MCF 10A (cell line): ENCODE results near the gene CCDC40. TPM values are rescaled to one million over a fixed set of nuclear protein-coding genes. Genes with fewer than 3 reads are reported as not detected.

ENCODE experiments used
- BruUV-seq: library from RNA; stranded (reverse); fragments of 400-500 nt; replicated peaks from 2 replicates; lab custom pipeline; 2021; lab: Mats Ljungman, UMichigan
- CTCF ChIA-PET: fragments of 300-600 bp; sonication (Branson Sonifier 250); formaldehyde crosslinking; extraction: SDS; loops from one replicate; lab custom pipeline; 2021; ENCODE audit warnings: antibody characterized with exemption, inconsistent platforms; lab: Yijun Ruan, JAX
- POLR2A ChIA-PET: fragments of 300-600, 350-650 bp; sonication (Branson Sonifier 250); formaldehyde crosslinking; extraction: SDS; loops from one replicate; lab custom pipeline; 2020; ENCODE audit warnings: antibody characterized with exemption, inconsistent platforms; lab: Yijun Ruan, JAX
- DNase-seq: peaks from one replicate; pipeline ENCODE4 v3.0.0-alpha.2; 2018; ENCODE audit not compliant: unreplicated experiment
- H3K27ac Mint-ChIP-seq: one replicate; pipeline ENCODE4 v1.8.0; 2022; ENCODE audit warnings: mild to moderate bottlenecking, low read depth, mixed read lengths; ENCODE audit not compliant: unreplicated experiment
- H3K27me3 Mint-ChIP-seq: one replicate; pipeline ENCODE4 v1.8.0; 2022; ENCODE audit warnings: mixed read lengths; ENCODE audit not compliant: insufficient read depth, unreplicated experiment
- H3K36me3 Mint-ChIP-seq: one replicate; pipeline ENCODE4 v1.8.0; 2022; ENCODE audit warnings: mild to moderate bottlenecking, moderate library complexity, mixed read lengths; ENCODE audit not compliant: insufficient read depth, unreplicated experiment
- H3K4me1 Mint-ChIP-seq: one replicate; pipeline ENCODE4 v1.8.0; 2022; ENCODE audit warnings: mixed read lengths; ENCODE audit not compliant: insufficient read depth, unreplicated experiment
- H3K4me3 Mint-ChIP-seq: one replicate; pipeline ENCODE4 v1.8.0; 2022; ENCODE audit warnings: mild to moderate bottlenecking, moderate library complexity, mixed read lengths; ENCODE audit not compliant: unreplicated experiment
- H3K9me3 Mint-ChIP-seq: one replicate; pipeline ENCODE4 v1.8.0; 2022; ENCODE audit warnings: mixed read lengths; ENCODE audit not compliant: unreplicated experiment
- intact Hi-C: fragments of 100-400 bp; cut with micrococcal nuclease; formaldehyde crosslinking; loops from 2 replicates; pipeline ENCODE4 v1.14.1; 2022
- total RNA-seq: library from RNA; stranded (reverse); gene quantifications from 2 replicates; pipeline ENCODE4 v1.2.3, GENCODE V29; 2022
- TF ChIP-seq, protein P1 (sequence below): fragments of 200-600 bp; IDR thresholded peaks from one replicate; pipeline ENCODE4 v1.8.0; 2022; ENCODE audit warnings: antibody characterized with exemption, mild to moderate bottlenecking; ENCODE audit not compliant: unreplicated experiment

The CCDC40 gene
- total RNA-seq, 1 experiment from 2014 or later = 4.1 TPM

DNA sequence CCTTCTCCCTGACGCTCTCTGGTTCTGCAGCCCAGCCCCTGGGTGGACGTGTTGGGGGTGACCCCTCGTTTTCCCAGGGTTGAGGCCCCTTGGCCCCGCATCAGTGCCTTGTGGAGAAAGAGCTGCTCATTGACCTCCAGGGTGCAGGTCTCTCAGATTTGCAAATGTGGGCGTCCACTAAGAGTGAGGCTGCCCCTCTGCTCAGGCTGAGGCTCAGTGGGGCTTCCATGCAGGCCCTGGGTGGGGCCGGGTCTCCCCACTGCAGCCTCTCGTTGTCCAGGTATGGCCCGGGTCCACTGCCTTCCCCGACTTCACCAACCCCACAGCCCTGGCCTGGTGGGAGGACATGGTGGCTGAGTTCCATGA lies 74.0 kb downstream of the CCDC40 start:
- ChIA-PET CTCF (interaction anchor here (1.2 to 2.0 kb wide), 2 partner anchors 9 to 27 kb away, joined by 4 to 6 read pairs; partner anchors contain the start of gene GAA), POLR2A (interaction anchor here (0.6 to 1.2 kb wide), 5 partner anchors 9 to 38 kb away, joined by 3 to 18 read pairs (median 5); partner anchors contain the start of gene GAA)
- H3K27ac Mint-ChIP-seq = no peak overlapping the region

DNA sequence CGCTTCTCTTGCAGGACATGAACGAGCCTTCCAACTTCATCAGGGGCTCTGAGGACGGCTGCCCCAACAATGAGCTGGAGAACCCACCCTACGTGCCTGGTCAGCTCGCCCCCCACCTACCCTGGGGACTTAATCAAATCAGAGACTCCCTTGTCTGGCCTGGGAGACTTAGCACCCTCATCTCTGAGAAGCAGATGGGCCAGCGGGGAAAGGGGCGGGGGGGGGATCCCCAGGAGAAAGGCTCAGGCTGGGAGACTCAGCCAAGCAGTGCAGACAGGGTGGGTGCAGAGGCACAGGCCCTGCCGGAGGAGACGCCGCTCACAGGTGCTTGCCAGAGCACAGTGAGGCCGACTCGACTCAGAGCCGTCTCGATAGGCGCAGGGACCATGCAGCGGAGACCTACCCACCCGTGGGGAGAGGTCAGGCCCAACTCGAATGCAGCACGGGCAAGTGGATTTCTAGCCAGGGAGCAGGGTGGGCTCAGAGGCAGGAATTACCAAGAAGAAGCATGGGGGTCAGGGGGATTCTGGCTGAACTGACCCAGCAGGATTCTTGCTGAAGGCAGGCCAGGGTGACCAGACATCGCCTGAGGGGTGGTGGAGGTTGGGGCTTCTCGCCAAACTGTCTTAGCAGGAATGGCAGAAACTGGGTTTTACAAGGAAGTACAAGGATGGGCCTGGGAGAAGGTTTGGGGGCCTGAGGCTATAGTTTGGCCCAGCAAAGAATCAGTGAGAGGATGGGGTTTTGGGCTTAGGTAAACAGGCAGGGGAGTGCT lies 74.7 kb downstream of the CCDC40 start:
- TF ChIP-seq, protein P1, sequence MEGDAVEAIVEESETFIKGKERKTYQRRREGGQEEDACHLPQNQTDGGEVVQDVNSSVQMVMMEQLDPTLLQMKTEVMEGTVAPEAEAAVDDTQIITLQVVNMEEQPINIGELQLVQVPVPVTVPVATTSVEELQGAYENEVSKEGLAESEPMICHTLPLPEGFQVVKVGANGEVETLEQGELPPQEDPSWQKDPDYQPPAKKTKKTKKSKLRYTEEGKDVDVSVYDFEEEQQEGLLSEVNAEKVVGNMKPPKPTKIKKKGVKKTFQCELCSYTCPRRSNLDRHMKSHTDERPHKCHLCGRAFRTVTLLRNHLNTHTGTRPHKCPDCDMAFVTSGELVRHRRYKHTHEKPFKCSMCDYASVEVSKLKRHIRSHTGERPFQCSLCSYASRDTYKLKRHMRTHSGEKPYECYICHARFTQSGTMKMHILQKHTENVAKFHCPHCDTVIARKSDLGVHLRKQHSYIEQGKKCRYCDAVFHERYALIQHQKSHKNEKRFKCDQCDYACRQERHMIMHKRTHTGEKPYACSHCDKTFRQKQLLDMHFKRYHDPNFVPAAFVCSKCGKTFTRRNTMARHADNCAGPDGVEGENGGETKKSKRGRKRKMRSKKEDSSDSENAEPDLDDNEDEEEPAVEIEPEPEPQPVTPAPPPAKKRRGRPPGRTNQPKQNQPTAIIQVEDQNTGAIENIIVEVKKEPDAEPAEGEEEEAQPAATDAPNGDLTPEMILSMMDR = no peak
- intact Hi-C loops = no loop called here
- Mint-ChIP-seq H3K36me3 (peaks cover 6% of the 10 kb centered on the region), H3K4me1 (peaks cover 10% of the 10 kb centered on the region), H3K4me3 (no peak overlapping the region), H3K9me3 (peaks cover 8% of the 10 kb centered on the region), H3K27ac (no peak overlapping the region), H3K27me3 (peaks cover 13% of the 10 kb centered on the region)
- no peak for DNase-seq
- no TSS peak for BruUV-seq
- ChIA-PET POLR2A (no interaction called here), CTCF (interaction anchor here (2.0 kb wide), 1 partner anchor 10 kb away, joined by 6 read pairs; the partner anchor contains the start of gene GAA)

More for the DNA sequence above, 74.0 kb downstream of the CCDC40 start:
- no peak for DNase-seq
- Mint-ChIP-seq H3K27me3 (peaks cover 10% of the 10 kb centered on the region), H3K4me1 (peaks cover 10% of the 10 kb centered on the region), H3K36me3 (peaks cover 1% of the 10 kb centered on the region), H3K4me3 (no peak overlapping the region), H3K9me3 (peaks cover 7% of the 10 kb centered on the region)
- intact Hi-C loops = no loop called here
- no TSS peak for BruUV-seq
- TF ChIP-seq, protein P1 = no peak

DNA sequence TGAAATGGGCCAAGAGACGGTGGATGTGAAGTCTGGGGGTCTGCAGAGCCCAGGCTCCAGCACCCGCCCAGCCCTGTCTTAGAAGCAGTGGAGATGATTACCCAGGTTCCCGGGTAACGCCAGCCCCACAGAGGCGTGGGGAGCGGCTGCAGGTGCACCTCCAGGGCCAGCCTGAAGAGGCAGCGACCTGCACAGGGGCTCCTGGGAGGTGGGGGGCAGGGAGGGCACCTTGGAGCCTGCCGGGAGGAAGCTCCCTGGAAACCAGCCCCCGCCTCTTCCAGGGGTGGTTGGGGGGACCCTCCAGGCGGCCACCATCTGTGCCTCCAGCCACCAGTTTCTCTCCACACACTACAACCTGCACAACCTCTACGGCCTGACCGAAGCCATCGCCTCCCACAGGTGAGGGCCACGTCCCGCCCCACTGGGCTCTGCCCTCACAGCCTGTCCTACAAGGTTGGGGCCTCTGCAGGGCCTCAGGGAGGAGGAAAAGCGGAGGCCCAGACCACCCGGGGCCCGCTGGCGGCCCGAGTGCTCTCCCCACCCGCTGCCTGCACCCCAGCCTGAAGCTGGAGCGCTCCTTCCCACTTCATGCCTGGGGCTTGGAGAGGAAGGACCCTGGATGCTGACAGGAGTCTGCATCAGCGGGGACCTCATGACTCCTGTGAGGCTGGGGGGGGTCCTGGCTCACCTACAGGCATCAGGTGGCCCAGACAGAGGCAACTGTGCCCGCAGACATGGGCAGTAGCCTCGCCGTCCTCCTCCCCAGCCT lies 75.4 kb downstream of the CCDC40 start:
- BruUV-seq = no TSS peak
- intact Hi-C loops = no loop called here
- peaks cover 6% of the 10 kb centered on the region for H3K36me3 Mint-ChIP-seq
- TF ChIP-seq, protein P1 = no peak
- no peak overlapping the region for H3K4me3 Mint-ChIP-seq
- peaks cover 8% of the 10 kb centered on the region for H3K9me3 Mint-ChIP-seq
- no peak overlapping the region for H3K27ac Mint-ChIP-seq
- peaks cover 10% of the 10 kb centered on the region for H3K4me1 Mint-ChIP-seq
- POLR2A ChIA-PET = no interaction called here
- H3K27me3 Mint-ChIP-seq = peaks cover 13% of the 10 kb centered on the region
- DNase-seq = no peak
- CTCF ChIA-PET = no interaction called here

DNA sequence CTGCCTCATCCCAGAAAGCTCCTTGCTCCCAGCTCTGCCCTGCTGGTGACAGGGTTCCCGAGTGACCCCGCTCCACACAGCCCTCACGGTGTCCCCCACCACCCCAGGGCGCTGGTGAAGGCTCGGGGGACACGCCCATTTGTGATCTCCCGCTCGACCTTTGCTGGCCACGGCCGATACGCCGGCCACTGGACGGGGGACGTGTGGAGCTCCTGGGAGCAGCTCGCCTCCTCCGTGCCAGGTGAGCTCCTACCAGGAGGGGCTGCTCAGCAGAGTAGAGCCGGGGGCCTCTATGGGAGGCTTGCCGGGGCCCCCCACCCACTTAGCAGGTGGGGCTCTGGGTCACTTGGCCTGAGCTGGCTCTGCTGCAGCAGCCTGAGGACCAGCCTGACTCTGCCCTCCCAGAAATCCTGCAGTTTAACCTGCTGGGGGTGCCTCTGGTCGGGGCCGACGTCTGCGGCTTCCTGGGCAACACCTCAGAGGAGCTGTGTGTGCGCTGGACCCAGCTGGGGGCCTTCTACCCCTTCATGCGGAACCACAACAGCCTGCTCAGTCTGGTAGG lies 76.1 kb downstream of the CCDC40 start:
- POLR2A ChIA-PET = no interaction called here
- H3K4me3 Mint-ChIP-seq = no peak overlapping the region
- H3K4me1 Mint-ChIP-seq = peaks cover 10% of the 10 kb centered on the region
- H3K27me3 Mint-ChIP-seq = peaks cover 13% of the 10 kb centered on the region
- CTCF ChIA-PET = interaction anchor here (0.8 kb wide), 1 partner anchor 11 kb away, joined by 3 read pairs; no protein-coding TSS in a partner anchor
- H3K36me3 Mint-ChIP-seq = peaks cover 6% of the 10 kb centered on the region
- no peak for DNase-seq
- no TSS peak for BruUV-seq
- intact Hi-C loops = no loop called here
- H3K27ac Mint-ChIP-seq = no peak overlapping the region
- peaks cover 8% of the 10 kb centered on the region for H3K9me3 Mint-ChIP-seq
- TF ChIP-seq, protein P1 = no peak
